Right ventricle myocardium inferior (tissue), 1 donor: Measurements from ENCODE around the gene TAL1. TPM values are rescaled to one million over a fixed set of nuclear protein-coding genes. Genes with fewer than 3 reads are reported as not detected.
"Not testable (repeated sequence)": the region's sequence is repeated elsewhere in the genome, so short reads cannot be mapped to it uniquely, and the experiment has no call there.

ENCODE experiments used
- ATAC-seq: fragments of 200-7000 bp; cut with Tn5 transposase; one replicate; pipeline ENCODE4 v1.9.1; 2020; ENCODE audit warnings: mild to moderate bottlenecking, moderate library complexity
- DNase-seq: peaks from one replicate; pipeline ENCODE4 v3.0.0; 2021; ENCODE audit errors: missing footprints
- intact Hi-C: fragments of 100-400 bp; cut with DNase I; formaldehyde crosslinking; loops from one replicate; pipeline ENCODE4 v1.11.0; 2022
- total RNA-seq: library from RNA; stranded (reverse); fragmentation: NEBNext Ultra II Directional; extraction: Animal tissue kit (Norgen Biotek cat#: 25700); gene quantifications from one replicate; pipeline ENCODE4 v1.2.1, GENCODE V29; 2021
- donor health status: DM: no; HTN: yes; CAD: no; lungs with severe emphysema.

Gene TAL1
- total RNA-seq, 1 donor from 2014 or later, result 3.5 TPM

DNA sequence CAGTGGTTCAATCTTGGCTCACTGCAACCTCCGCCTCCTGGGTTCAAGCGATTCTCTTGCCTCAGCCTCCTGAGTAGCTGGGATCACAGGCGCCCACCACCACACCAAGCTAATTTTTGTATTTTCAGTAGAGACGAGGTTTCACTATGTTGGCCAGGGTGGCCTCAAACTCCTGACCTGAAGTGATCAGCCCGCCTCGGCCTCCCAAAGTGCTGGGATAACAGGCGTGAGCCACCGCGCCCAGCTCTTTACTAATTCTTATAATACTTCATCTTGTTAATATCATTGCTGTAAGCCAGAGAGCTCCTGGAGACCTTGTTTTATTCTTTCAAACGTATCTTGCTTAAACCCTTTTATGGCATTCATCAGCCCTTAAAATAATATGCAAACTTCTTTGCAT, 38.5 kb downstream of the TAL1 start:
- not testable (repeated sequence) for DNase-seq, ATAC-seq
- intact Hi-C loops, result loop anchor here (2.0 to 5.0 kb wide), 2 partner anchors 69 to 519 kb away; no protein-coding TSS in a partner anchor

DNA sequence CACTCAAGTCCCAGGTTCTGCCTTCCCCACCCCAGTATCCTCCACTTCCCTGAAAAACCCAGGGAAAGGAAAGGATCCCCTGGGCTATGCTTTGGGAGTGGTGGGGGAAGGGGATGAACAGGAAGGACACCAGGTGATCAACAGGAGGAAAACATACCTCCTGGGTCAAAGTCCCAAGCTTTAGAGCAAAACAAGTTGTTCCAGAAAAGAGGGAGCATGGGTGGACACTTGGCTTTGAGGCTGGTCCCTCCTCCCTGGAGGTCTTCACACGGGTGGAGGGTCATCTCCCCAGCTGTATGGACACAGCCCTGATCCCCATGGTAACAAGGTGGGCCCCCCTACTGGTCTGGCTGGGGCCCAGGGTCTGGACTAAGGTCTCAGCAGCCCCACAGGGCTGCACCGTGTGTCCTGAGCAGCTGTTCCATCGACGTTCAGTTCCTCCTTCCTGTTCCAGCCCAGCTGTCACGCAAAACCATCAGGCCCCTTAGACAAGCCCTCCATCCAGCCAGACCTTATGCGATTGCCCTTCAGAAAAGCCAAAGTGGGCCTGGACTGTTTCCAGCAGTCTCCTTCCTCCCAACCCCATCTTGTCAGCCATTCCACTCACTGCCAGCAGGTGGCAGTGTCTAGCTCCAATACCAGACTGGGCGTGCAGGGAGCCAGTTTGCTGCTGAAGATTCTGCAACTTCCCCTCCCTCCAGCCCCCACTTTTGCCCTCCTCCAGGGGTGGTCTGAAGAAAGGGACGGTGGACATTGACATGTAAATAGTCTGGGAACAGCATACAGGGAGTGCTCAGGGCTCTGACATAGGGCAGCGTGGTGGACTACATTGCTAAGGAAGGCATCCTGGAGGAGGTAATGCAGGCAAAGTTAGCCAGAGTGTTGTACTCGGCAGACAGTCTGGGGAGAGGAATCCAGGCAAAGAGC, 39.3 kb downstream of the TAL1 start:
- peak; percentile 38 for ATAC-seq
- intact Hi-C loops, result loop anchor here (2.0 to 5.0 kb wide), 2 partner anchors 70 to 520 kb away; no protein-coding TSS in a partner anchor
- DNase-seq, result peak; percentile 85

- intact Hi-C loops, result loop anchor here (2.0 to 5.0 kb wide), 2 partner anchors 71 to 520 kb away; no protein-coding TSS in a partner anchor
- ATAC-seq (no peak), DNase-seq (no peak)
Observed at GRCh38 chr1:47191940-47192457, 40.0 kb downstream of the TAL1 start.

GRCh38 chr1:47190857-47191256, 41.2 kb downstream of the TAL1 start:
- DNase-seq (no peak), ATAC-seq (no peak)
- intact Hi-C loops, result loop anchor here (5.0 kb wide), 1 partner anchor 521 kb away; no protein-coding TSS in a partner anchor

GRCh38 chr1:47190509-47190855, 41.5 kb downstream of the TAL1 start:
- no peak for DNase-seq
- intact Hi-C loops, result loop anchor here (5.0 kb wide), 1 partner anchor 522 kb away; no protein-coding TSS in a partner anchor
- no peak for ATAC-seq

GRCh38 chr1:47189844-47190508, 42.0 kb downstream of the TAL1 start, which contains the start of gene PDZK1IP1:
TSS of gene PDZK1IP1 (minus strand) at chr1:47190036. CDS start at chr1:47189932, 104 bp downstream.
- intact Hi-C loops, result loop anchor here (5.0 kb wide), 1 partner anchor 522 kb away; no protein-coding TSS in a partner anchor
- peak; percentile 92 for ATAC-seq
- DNase-seq, result peak; percentile 79

- DNase-seq (no peak), ATAC-seq (no peak)
Observed at GRCh38 chr1:47188791-47189785, 42.9 kb downstream of the TAL1 start.

GRCh38 chr1:47187926-47188250, 44.1 kb downstream of the TAL1 start:
- no peak for ATAC-seq
- intact Hi-C loops, result no loop called here
- peak; percentile 32 for DNase-seq

More at GRCh38 chr1:47188791-47189785, 42.9 kb downstream of the TAL1 start:
- intact Hi-C loops, result no loop called here

- DNase-seq (peak; percentile 58), ATAC-seq (no peak)
- intact Hi-C loops, result no loop called here
Observed at GRCh38 chr1:47187231-47187925, 44.6 kb downstream of the TAL1 start.

DNA sequence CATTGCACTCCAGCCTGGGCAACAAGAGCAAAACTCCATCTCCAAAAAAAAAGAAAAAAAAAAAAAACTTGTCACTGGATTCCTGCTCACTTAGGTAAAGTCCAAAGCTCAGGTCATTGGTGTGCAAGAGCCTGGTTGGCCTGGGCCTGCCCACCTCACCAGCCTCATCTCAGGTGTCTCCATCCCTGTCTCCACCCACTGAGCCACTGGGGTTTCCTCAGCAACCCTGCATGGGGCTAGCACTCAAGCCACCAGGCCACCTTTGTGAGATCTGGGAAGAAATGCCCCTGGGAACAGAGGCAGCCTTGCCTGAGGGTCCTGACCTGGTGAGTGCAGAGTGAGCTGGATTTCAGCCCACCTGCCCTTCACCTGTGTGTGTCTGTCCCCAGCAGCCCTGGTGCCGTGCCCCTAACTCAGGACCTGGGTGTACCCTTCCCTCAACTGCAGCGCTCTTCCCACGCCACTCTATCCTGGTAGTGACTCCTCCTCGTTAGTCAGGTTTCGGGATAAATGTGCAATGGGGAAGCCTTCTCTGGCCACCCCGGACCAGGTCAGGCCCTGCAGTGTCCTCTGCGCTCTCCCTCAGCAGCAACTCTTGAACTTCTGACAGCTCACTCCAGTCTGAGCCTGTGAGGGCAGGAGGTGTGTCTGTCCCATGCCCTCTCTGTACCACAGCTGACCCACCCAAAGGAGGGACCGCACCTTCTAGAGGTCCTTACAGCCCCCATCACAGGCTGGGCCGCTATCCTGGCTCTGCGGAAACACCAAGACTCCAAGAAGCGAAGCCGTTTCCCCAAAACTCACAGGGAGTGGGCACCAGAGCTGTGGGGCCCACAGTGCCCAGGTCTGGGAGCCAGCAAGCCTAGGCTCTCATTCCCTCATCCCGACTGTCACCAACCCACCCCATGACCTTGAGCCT, 45.5 kb downstream of the TAL1 start:
- ATAC-seq, result no peak
- intact Hi-C loops, result no loop called here

GRCh38 chr1:47184822-47185677, 47.0 kb downstream of the TAL1 start:
- ATAC-seq, result no peak
- DNase-seq, result peak; percentile 31
- intact Hi-C loops, result no loop called here

More for the DNA sequence above, 45.5 kb downstream of the TAL1 start:
- peak; percentile 33 for DNase-seq

- intact Hi-C loops, result no loop called here
- DNase-seq (no peak), ATAC-seq (no peak)
Observed at GRCh38 chr1:47184090-47184821, 47.8 kb downstream of the TAL1 start.

DNA sequence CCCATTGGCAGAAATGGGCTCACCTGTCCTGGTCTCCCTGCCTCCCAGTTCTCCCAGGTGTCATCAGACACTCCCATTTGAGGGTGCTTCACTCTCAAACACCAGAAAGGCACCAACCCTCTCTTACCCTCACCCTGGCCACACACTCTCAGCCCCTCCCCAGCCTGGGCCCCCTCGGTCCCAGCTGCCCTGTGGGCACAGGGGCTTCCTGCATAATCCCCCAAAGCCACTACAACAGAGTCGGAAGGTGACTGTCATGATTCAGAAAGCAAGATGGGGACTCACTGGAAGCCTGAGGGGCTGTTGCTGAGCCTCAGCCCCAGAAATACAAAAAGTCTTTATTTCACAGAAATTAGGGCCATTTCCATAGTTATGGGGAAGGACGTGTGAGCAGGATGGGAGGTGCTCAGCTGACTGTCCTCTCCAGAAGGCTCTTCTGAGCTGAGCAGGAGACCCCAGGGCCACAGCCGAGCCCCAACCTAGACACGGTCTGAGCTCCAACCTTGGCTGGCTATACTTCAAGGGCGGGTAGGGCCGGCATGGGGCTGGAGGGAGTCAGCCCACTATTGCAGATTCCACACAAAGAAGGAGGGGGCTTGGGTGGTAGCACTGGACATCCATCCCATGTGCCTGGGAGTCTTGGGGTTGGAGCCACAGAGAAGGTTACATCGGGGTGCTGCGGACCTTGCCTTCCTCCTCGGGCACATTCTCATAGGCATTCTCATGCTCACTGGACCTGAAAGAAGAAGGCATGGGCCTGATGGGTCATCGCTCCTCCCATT, 48.5 kb downstream of the TAL1 start:
- intact Hi-C loops, result no loop called here
- DNase-seq (peak; percentile 32), ATAC-seq (no peak)

- intact Hi-C loops, result no loop called here
- DNase-seq (no peak), ATAC-seq (no peak)
Observed at GRCh38 chr1:47182676-47183235, 49.3 kb downstream of the TAL1 start.
